NCI-H1105 treated with DMSO at 0.1 percent for 48 hours (cell line): Measurements from ENCODE around the gene IFT81.
"Not testable (repeated sequence)": the region's sequence is repeated elsewhere in the genome, so short reads cannot be mapped to it uniquely, and the experiment has no call there.

Experiments used
- DNase-seq: peaks from one replicate; lab custom pipeline; 2025; lab: John Stamatoyannopoulos, UW

Gene IFT81

GRCh38 chr12:110108309-110109036, 15.7 kb upstream of the IFT81 start:
- no peak for DNase-seq

GRCh38 chr12:110109037-110109836, 14.9 kb upstream of the IFT81 start:
- no peak for DNase-seq

- no peak for DNase-seq
Measured at GRCh38 chr12:110109837-110110535, 14.2 kb upstream of the IFT81 start.

- no peak for DNase-seq
Measured at GRCh38 chr12:110111476-110112334, 12.5 kb upstream of the IFT81 start.

GRCh38 chr12:110112335-110112660, 11.9 kb upstream of the IFT81 start:
- no peak for DNase-seq

- no peak for DNase-seq
Measured at GRCh38 chr12:110114528-110114937, 9.6 kb upstream of the IFT81 start.

GRCh38 chr12:110115675-110116074, 8.5 kb upstream of the IFT81 start:
- no peak for DNase-seq

- DNase-seq = no peak
Measured at GRCh38 chr12:110116623-110117022, 7.5 kb upstream of the IFT81 start.

GRCh38 chr12:110117210-110117609, 6.9 kb upstream of the IFT81 start:
- DNase-seq = not testable (repeated sequence)

GRCh38 chr12:110117956-110118685, 6.0 kb upstream of the IFT81 start:
- no peak for DNase-seq

GRCh38 chr12:110122929-110123328, 1.2 kb upstream of the IFT81 start:
- no peak for DNase-seq

GRCh38 chr12:110123919-110124268, 263 bp upstream of the IFT81 start:
- no peak for DNase-seq

GRCh38 chr12:110126557-110126956, 2.4 kb downstream of the IFT81 start:
- no peak for DNase-seq

GRCh38 chr12:110134691-110135411, 10.7 kb downstream of the IFT81 start:
- DNase-seq = no peak

GRCh38 chr12:110135806-110136205, 11.6 kb downstream of the IFT81 start:
- DNase-seq = no peak

GRCh38 chr12:110137786-110138185, 13.6 kb downstream of the IFT81 start:
- DNase-seq = no peak

- DNase-seq = no peak
Measured at GRCh38 chr12:110141389-110141788, 17.2 kb downstream of the IFT81 start.

GRCh38 chr12:110146986-110147385, 22.8 kb downstream of the IFT81 start:
- DNase-seq = no peak

GRCh38 chr12:110149086-110149660, 25.0 kb downstream of the IFT81 start:
- DNase-seq = no peak

GRCh38 chr12:110156766-110157165, 32.6 kb downstream of the IFT81 start:
- DNase-seq = no peak
